ENCODE results near the gene CTNND2.

The CTNND2 gene

GRCh38 chr5:11164531-11165294 lies 739.5 kb downstream of the CTNND2 start:
- no peaks in the 10 kb centered on the region for H3K9me3 ChIP-seq (ENCODE audit: low read length)
- no peaks in the 10 kb centered on the region for H3K27me3 ChIP-seq (ENCODE audit: insufficient read depth, low read length)
- H3K36me3 ChIP-seq (ENCODE audit: insufficient read depth, low read length) = no peaks in the 10 kb centered on the region
- no peak overlapping the region for H2AFZ ChIP-seq (ENCODE audit: low read depth, low read length)
- no peak overlapping the region for H3K4me3 ChIP-seq (ENCODE audit: low read length)
- H3K4me1 ChIP-seq (ENCODE audit: insufficient read depth, low read length) = peaks cover 18% of the 10 kb centered on the region

GRCh38 chr5:11157132-11157531 lies 747.1 kb downstream of the CTNND2 start:
- H2AFZ ChIP-seq (ENCODE audit: low read depth, low read length) = no peak overlapping the region
- no peaks in the 10 kb centered on the region for H3K27me3 ChIP-seq (ENCODE audit: insufficient read depth, low read length)
- H3K4me3 ChIP-seq (ENCODE audit: low read length) = no peak overlapping the region
- peaks cover 21% of the 10 kb centered on the region for H3K36me3 ChIP-seq (ENCODE audit: insufficient read depth, low read length)
- peaks cover 4% of the 10 kb centered on the region for H3K4me1 ChIP-seq (ENCODE audit: insufficient read depth, low read length)
- no peaks in the 10 kb centered on the region for H3K9me3 ChIP-seq (ENCODE audit: low read length)

- Histone ChIP-seq H3K36me3 (ENCODE audit: insufficient read depth, low read length) (peaks cover 16% of the 10 kb centered on the region), H3K4me3 (ENCODE audit: low read length) (no peak overlapping the region), H3K27me3 (ENCODE audit: insufficient read depth, low read length) (no peaks in the 10 kb centered on the region), H3K9me3 (ENCODE audit: low read length) (no peaks in the 10 kb centered on the region), H2AFZ (ENCODE audit: low read depth, low read length) (no peak overlapping the region), H3K4me1 (ENCODE audit: insufficient read depth, low read length) (no peaks in the 10 kb centered on the region)
Measured at GRCh38 chr5:11153670-11154382, 750.4 kb downstream of the CTNND2 start.

DNA sequence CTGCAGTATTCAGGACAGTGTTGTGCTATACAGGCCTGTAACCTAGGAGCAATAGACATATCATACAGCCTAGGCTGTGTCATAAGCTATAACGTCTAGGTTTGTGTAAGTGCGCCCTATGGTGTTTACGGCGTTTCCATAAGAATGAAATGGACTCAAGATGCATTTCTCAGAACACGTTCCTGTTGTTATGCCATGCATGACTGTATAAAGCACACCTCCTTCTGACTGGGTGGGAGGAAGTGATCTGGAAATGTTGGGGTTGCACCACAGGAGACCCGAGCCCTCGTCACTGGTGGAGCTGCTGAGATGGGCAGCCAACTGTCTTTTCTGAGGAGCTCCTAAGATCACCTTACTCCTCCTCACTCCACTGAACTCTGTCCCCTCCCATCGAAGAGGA lies 751.9 kb downstream of the CTNND2 start:
- H3K27me3 ChIP-seq (ENCODE audit: insufficient read depth, low read length) = no peaks in the 10 kb centered on the region
- H2AFZ ChIP-seq (ENCODE audit: low read depth, low read length) = no peak overlapping the region
- no peak overlapping the region for H3K4me3 ChIP-seq (ENCODE audit: low read length)
- no peaks in the 10 kb centered on the region for H3K9me3 ChIP-seq (ENCODE audit: low read length)
- H3K36me3 ChIP-seq (ENCODE audit: insufficient read depth, low read length) = peaks cover 8% of the 10 kb centered on the region
- no peaks in the 10 kb centered on the region for H3K4me1 ChIP-seq (ENCODE audit: insufficient read depth, low read length)

GRCh38 chr5:11150976-11151375 lies 753.3 kb downstream of the CTNND2 start:
- H3K9me3 ChIP-seq (ENCODE audit: low read length) = no peaks in the 10 kb centered on the region
- no peaks in the 10 kb centered on the region for H3K4me1 ChIP-seq (ENCODE audit: insufficient read depth, low read length)
- peaks cover 2% of the 10 kb centered on the region for H3K36me3 ChIP-seq (ENCODE audit: insufficient read depth, low read length)
- H3K4me3 ChIP-seq (ENCODE audit: low read length) = no peak overlapping the region
- no peaks in the 10 kb centered on the region for H3K27me3 ChIP-seq (ENCODE audit: insufficient read depth, low read length)
- H2AFZ ChIP-seq (ENCODE audit: low read depth, low read length) = no peak overlapping the region

DNA sequence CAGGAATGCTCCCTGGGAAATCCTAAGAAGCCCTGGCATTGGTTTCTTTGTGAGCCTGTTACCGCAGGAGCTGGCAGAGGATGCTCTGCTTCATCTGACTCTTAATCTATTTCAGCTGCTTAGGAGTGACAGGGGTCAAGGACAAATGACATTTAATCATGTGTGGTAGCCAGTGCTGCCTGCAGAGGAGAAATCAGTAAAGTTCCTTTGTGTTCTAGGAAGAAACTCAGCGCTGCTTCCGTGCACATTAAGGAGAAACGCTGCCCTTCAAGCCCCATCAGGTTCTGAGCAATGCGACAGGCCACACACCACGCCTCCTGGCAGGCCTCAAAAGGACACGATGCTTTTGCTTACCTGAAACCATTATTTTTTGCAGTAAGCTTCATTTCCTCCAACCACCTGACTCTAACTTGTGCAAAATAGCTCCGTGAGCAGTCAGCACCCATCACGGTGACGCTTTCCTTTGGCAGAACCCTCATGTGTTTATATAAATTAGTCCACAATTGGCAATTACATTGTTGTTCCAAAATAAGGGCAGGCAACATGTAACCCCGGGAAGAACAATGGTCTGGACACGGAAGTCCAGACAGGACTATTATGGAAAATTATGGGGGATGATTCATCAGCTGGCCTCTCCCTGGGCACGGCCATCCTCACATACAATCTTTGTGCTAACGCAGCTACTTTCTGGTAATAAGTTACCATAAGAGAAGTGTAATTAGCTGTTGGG lies 755.3 kb downstream of the CTNND2 start:
- no peaks in the 10 kb centered on the region for H3K27me3 ChIP-seq (ENCODE audit: insufficient read depth, low read length)
- H3K9me3 ChIP-seq (ENCODE audit: low read length) = peaks cover 4% of the 10 kb centered on the region
- no peak overlapping the region for H2AFZ ChIP-seq (ENCODE audit: low read depth, low read length)
- H3K4me3 ChIP-seq (ENCODE audit: low read length) = no peak overlapping the region
- H3K4me1 ChIP-seq (ENCODE audit: insufficient read depth, low read length) = no peaks in the 10 kb centered on the region
- H3K36me3 ChIP-seq (ENCODE audit: insufficient read depth, low read length) = peaks cover 2% of the 10 kb centered on the region

- no peaks in the 10 kb centered on the region for H3K36me3 ChIP-seq (ENCODE audit: insufficient read depth, low read length)
Measured at GRCh38 chr5:11146171-11146570, 758.1 kb downstream of the CTNND2 start.

GRCh38 chr5:11143456-11144267 lies 760.6 kb downstream of the CTNND2 start:
- H3K4me3 ChIP-seq (ENCODE audit: low read length) = no peak overlapping the region
- H3K36me3 ChIP-seq (ENCODE audit: insufficient read depth, low read length) = peaks cover 5% of the 10 kb centered on the region
- peaks cover 8% of the 10 kb centered on the region for H3K9me3 ChIP-seq (ENCODE audit: low read length)
- no peak overlapping the region for H2AFZ ChIP-seq (ENCODE audit: low read depth, low read length)
- H3K4me1 ChIP-seq (ENCODE audit: insufficient read depth, low read length) = no peaks in the 10 kb centered on the region
- no peaks in the 10 kb centered on the region for H3K27me3 ChIP-seq (ENCODE audit: insufficient read depth, low read length)

More at GRCh38 chr5:11146171-11146570, 758.1 kb downstream of the CTNND2 start:
- Histone ChIP-seq H3K4me3 (ENCODE audit: low read length) (no peak overlapping the region), H3K9me3 (ENCODE audit: low read length) (peaks cover 8% of the 10 kb centered on the region), H3K27me3 (ENCODE audit: insufficient read depth, low read length) (no peaks in the 10 kb centered on the region), H2AFZ (ENCODE audit: low read depth, low read length) (no peak overlapping the region), H3K4me1 (ENCODE audit: insufficient read depth, low read length) (no peaks in the 10 kb centered on the region)

GRCh38 chr5:11139217-11139865 lies 764.9 kb downstream of the CTNND2 start:
- Histone ChIP-seq H2AFZ (ENCODE audit: low read depth, low read length) (no peak overlapping the region), H3K36me3 (ENCODE audit: insufficient read depth, low read length) (peaks cover 5% of the 10 kb centered on the region), H3K4me3 (ENCODE audit: low read length) (no peak overlapping the region), H3K9me3 (ENCODE audit: low read length) (peaks cover 8% of the 10 kb centered on the region), H3K27me3 (ENCODE audit: insufficient read depth, low read length) (no peaks in the 10 kb centered on the region), H3K4me1 (ENCODE audit: insufficient read depth, low read length) (peaks cover 7% of the 10 kb centered on the region)

DNA sequence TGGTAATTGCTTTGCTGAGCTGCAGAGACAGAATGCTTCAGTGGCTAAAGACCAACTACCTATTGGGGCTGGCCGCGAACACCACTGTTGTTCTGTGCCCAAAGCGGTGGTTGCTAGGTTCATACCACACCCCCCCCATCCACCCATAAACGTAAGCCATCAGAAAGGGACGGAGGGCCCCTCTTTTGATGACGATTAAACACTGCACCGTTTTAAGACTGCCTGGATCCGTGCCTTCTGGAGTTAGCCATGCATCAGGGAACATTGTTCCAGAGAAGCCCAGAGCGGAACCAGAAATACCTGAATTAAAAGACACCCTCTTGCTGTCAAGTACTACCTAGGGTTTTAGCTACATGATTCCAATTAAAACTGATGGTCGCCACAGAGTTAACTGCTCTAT lies 774.1 kb downstream of the CTNND2 start:
- Histone ChIP-seq H3K4me3 (ENCODE audit: low read length) (no peak overlapping the region), H2AFZ (ENCODE audit: low read depth, low read length) (no peak overlapping the region), H3K9me3 (ENCODE audit: low read length) (peaks cover 3% of the 10 kb centered on the region), H3K36me3 (ENCODE audit: insufficient read depth, low read length) (no peaks in the 10 kb centered on the region), H3K4me1 (ENCODE audit: insufficient read depth, low read length) (peaks cover 6% of the 10 kb centered on the region), H3K27me3 (ENCODE audit: insufficient read depth, low read length) (no peaks in the 10 kb centered on the region)

DNA sequence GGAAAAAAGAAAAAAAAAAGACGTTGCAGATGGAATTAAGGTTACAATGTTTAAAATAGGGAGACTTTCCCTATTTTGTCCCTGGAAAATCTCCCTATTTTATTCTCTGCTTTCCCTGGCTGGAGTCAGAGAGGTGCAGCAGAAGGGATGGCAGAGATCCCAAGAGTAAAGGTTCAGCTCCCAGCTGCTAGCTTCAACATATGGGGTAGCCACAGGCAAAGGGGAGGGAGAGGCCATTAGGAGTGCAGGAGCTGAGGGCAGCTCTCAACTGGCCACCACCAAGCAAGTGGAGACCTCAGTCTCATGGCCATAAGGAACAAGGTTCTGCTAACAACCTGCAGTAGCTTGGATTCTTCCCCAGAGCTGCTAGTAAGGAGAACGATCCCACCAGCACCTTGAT lies 776.2 kb downstream of the CTNND2 start:
- H3K4me3 ChIP-seq (ENCODE audit: low read length) = no peak overlapping the region
- H3K27me3 ChIP-seq (ENCODE audit: insufficient read depth, low read length) = no peaks in the 10 kb centered on the region
- peaks cover 3% of the 10 kb centered on the region for H3K9me3 ChIP-seq (ENCODE audit: low read length)
- no peak overlapping the region for H2AFZ ChIP-seq (ENCODE audit: low read depth, low read length)
- peaks cover 6% of the 10 kb centered on the region for H3K36me3 ChIP-seq (ENCODE audit: insufficient read depth, low read length)
- no peaks in the 10 kb centered on the region for H3K4me1 ChIP-seq (ENCODE audit: insufficient read depth, low read length)

DNA sequence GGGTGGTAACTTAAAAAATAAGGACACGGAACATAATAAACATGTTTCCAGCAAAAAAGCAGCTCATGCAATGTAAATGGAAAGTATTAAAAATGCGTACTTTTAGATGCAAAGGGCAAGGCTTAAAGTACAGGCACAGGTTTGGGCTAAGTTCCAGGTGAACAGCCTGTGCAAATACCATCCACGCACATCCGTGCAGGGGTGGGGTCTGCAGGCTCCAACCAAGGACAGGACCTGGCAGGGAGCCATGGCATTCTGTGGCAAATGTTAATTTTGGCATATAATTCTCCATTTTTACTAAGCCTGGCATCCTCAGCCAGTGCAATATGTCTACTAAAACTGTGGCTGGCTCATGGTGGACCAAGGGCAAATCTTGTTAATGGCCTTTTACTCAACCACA lies 777.4 kb downstream of the CTNND2 start:
- no peaks in the 10 kb centered on the region for H3K4me1 ChIP-seq (ENCODE audit: insufficient read depth, low read length)
- H3K36me3 ChIP-seq (ENCODE audit: insufficient read depth, low read length) = peaks cover 6% of the 10 kb centered on the region
- no peaks in the 10 kb centered on the region for H3K27me3 ChIP-seq (ENCODE audit: insufficient read depth, low read length)
- peaks cover 3% of the 10 kb centered on the region for H3K9me3 ChIP-seq (ENCODE audit: low read length)
- H2AFZ ChIP-seq (ENCODE audit: low read depth, low read length) = no peak overlapping the region
- H3K4me3 ChIP-seq (ENCODE audit: low read length) = no peak overlapping the region

All from neuron (in vitro differentiated cells).